Liver (tissue), 3 donors: ENCODE data around the gene MSH6.

ENCODE experiments used
- RAD21 ChIP-seq, 2 donors: IDR thresholded peaks; 2 replicates each; pipeline ENCODE4 v1.6.1; 2016; ENCODE audit warnings: antibody characterized with exemption in 2 of 2, mild to moderate bottlenecking in 2 of 2
- RXRA ChIP-seq, 2 donors: IDR thresholded peaks; 2 replicates each; pipeline ENCODE4 v1.6.1; 2017 to 2018; ENCODE audit warnings: antibody characterized with exemption in 2 of 2, mild to moderate bottlenecking in 1 of 2
- SP1 ChIP-seq: IDR thresholded peaks from 2 replicates; pipeline ENCODE4 v1.6.1; 2018; ENCODE audit warnings: antibody characterized with exemption, mild to moderate bottlenecking
- YY1 ChIP-seq: IDR thresholded peaks from 2 replicates; pipeline ENCODE4 v1.6.1; 2016; ENCODE audit warnings: antibody characterized with exemption, mild to moderate bottlenecking
- TF ChIP-seq, protein P1 (sequence below): fragments of 150-350 bp; IDR thresholded peaks from 2 replicates; pipeline ENCODE4 v1.5.1; 2017; ENCODE audit warnings: improper control_type of control experiment, low read depth, low read length; ENCODE audit not compliant: missing input control
- TF ChIP-seq, protein P2 (sequence below): IDR thresholded peaks from 2 replicates; pipeline ENCODE4 v1.6.1; 2016; ENCODE audit warnings: antibody characterized with exemption
- TF ChIP-seq, protein P3 (sequence below): IDR thresholded peaks from 2 replicates; pipeline ENCODE4 v1.6.1; 2016; ENCODE audit warnings: antibody characterized with exemption, mild to moderate bottlenecking
- donor health status: healthy.
- donor health status: healthy.

DNA sequence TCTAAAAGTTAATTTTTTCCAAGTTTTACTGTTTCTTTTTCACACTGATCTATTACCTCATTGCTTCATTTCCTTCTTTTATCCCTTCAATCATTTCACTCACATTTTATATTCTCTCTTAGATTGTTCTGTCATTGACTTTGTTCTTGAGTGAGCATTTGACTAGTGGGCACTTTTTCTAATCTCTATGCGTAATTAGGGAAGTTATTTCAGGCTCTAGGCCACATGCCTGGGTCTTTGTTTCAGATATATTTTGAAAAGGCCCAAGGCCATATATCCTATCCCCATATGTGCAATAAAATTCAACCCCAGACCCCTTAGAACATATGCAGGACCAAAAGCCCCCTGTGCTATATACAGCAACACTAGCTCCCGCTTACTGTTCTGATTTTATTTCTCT is 61.2 kb downstream of the MSH6 start:
- no peak for TF ChIP-seq SP1
- TF ChIP-seq, protein P1, sequence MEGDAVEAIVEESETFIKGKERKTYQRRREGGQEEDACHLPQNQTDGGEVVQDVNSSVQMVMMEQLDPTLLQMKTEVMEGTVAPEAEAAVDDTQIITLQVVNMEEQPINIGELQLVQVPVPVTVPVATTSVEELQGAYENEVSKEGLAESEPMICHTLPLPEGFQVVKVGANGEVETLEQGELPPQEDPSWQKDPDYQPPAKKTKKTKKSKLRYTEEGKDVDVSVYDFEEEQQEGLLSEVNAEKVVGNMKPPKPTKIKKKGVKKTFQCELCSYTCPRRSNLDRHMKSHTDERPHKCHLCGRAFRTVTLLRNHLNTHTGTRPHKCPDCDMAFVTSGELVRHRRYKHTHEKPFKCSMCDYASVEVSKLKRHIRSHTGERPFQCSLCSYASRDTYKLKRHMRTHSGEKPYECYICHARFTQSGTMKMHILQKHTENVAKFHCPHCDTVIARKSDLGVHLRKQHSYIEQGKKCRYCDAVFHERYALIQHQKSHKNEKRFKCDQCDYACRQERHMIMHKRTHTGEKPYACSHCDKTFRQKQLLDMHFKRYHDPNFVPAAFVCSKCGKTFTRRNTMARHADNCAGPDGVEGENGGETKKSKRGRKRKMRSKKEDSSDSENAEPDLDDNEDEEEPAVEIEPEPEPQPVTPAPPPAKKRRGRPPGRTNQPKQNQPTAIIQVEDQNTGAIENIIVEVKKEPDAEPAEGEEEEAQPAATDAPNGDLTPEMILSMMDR = no peak
- no peak for TF ChIP-seq RXRA (IDR thresholded peaks at IDR 0.05)
- TF ChIP-seq, protein P2, sequence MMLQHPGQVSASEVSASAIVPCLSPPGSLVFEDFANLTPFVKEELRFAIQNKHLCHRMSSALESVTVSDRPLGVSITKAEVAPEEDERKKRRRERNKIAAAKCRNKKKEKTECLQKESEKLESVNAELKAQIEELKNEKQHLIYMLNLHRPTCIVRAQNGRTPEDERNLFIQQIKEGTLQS = no peak
- no peak for TF ChIP-seq RAD21 (IDR thresholded peaks at IDR 0.05)
- TF ChIP-seq, protein P3, sequence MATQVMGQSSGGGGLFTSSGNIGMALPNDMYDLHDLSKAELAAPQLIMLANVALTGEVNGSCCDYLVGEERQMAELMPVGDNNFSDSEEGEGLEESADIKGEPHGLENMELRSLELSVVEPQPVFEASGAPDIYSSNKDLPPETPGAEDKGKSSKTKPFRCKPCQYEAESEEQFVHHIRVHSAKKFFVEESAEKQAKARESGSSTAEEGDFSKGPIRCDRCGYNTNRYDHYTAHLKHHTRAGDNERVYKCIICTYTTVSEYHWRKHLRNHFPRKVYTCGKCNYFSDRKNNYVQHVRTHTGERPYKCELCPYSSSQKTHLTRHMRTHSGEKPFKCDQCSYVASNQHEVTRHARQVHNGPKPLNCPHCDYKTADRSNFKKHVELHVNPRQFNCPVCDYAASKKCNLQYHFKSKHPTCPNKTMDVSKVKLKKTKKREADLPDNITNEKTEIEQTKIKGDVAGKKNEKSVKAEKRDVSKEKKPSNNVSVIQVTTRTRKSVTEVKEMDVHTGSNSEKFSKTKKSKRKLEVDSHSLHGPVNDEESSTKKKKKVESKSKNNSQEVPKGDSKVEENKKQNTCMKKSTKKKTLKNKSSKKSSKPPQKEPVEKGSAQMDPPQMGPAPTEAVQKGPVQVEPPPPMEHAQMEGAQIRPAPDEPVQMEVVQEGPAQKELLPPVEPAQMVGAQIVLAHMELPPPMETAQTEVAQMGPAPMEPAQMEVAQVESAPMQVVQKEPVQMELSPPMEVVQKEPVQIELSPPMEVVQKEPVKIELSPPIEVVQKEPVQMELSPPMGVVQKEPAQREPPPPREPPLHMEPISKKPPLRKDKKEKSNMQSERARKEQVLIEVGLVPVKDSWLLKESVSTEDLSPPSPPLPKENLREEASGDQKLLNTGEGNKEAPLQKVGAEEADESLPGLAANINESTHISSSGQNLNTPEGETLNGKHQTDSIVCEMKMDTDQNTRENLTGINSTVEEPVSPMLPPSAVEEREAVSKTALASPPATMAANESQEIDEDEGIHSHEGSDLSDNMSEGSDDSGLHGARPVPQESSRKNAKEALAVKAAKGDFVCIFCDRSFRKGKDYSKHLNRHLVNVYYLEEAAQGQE = no peak
- TF ChIP-seq YY1 = no peak
